ENCODE results near the gene PCDH1. TPM values are rescaled to one million over a fixed set of nuclear protein-coding genes. Genes with fewer than 3 reads are reported as not detected.

PCDH1 gene
- total RNA-seq, 4 donors from 2014 or later, result 51.3 to 131 (median 67.9) TPM

GRCh38 chr5:141867139-141867538, 11.1 kb downstream of the PCDH1 start:
- DNase-seq, result no peak
- peaks cover 0 to 10% (median 0%) of the 10 kb centered on the region in 4 donors for H3K27me3 ChIP-seq
- no peak for TF ChIP-seq CTCF (IDR thresholded peaks at IDR 0.05)
- TF ChIP-seq POLR2A (IDR thresholded peaks at IDR 0.05), result no peak
- H3K4me1 ChIP-seq, result peaks cover 16 to 84% (median 17%) of the 10 kb centered on the region in 3 donors
- H3K36me3 ChIP-seq, result peaks cover 0 to 64% (median 0%) of the 10 kb centered on the region in 3 donors
- 80 to 87% methylated on average over 5 of the region's 5 CpGs for WGBS, 2 donors
- intact Hi-C loops (cut with DNase I), result no loop called here
- no peaks in the 10 kb centered on the region for H3K9me3 ChIP-seq
- H3K27ac ChIP-seq, result peak overlapping the region in 2 of 4 donors; percentile 75 to 88
- no peak overlapping the region for H3K4me3 ChIP-seq

- Histone ChIP-seq H3K27ac (peak overlapping the region; percentile 64 to 88 (median 78)), H3K9me3 (no peaks in the 10 kb centered on the region), H3K4me1 (peaks cover 10 to 73% (median 17%) of the 10 kb centered on the region in 3 donors), H3K36me3 (peaks cover 0 to 72% (median 0%) of the 10 kb centered on the region in 3 donors), H3K4me3 (no peak overlapping the region), H3K27me3 (peaks cover 0 to 6% (median 0%) of the 10 kb centered on the region in 4 donors)
- TF ChIP-seq POLR2A (IDR thresholded peaks at IDR 0.05), result peak in 1 of 4 donors; percentile 61
- TF ChIP-seq CTCF (IDR thresholded peaks at IDR 0.05), result peak in 1 of 6 experiments; percentile 12
- DNase-seq, result no peak
- 65 to 82% methylated on average over 10 of the region's 13 CpGs for WGBS, 2 donors
- intact Hi-C loops (cut with DNase I), result no loop called here
These were observed 12.1 kb downstream of the PCDH1 start for GRCh38 chr5:141866096-141866495.

GRCh38 chr5:141865406-141865805, 12.8 kb downstream of the PCDH1 start:
- H3K27ac ChIP-seq, result peak overlapping the region in 3 of 4 donors; percentile 7 to 88 (median 75)
- WGBS, 2 donors, result 58 to 100% methylated on average over 1 to 2 of the region's 2 CpGs

GRCh38 chr5:141864371-141865370, 13.5 kb downstream of the PCDH1 start:
- peak overlapping the region in 2 of 4 donors; percentile 7 to 75 for H3K27ac ChIP-seq
- H3K36me3 ChIP-seq, result peaks cover 0 to 72% (median 0%) of the 10 kb centered on the region in 3 donors
- TF ChIP-seq POLR2A (IDR thresholded peaks at IDR 0.05) (no peak), CTCF (IDR thresholded peaks at IDR 0.05) (no peak)
- no peaks in the 10 kb centered on the region for H3K9me3 ChIP-seq
- peaks cover 4 to 59% (median 8%) of the 10 kb centered on the region in 3 donors for H3K4me1 ChIP-seq
- intact Hi-C loops (cut with DNase I), result no loop called here
- no peaks in the 10 kb centered on the region for H3K27me3 ChIP-seq
- DNase-seq, result no peak
- H3K4me3 ChIP-seq, result no peak overlapping the region
- WGBS, 2 donors, result 80 to 89% methylated on average over 6 to 18 of the region's 24 CpGs

More at GRCh38 chr5:141865406-141865805, 12.8 kb downstream of the PCDH1 start:
- peaks cover 0 to 72% (median 0%) of the 10 kb centered on the region in 3 donors for H3K36me3 ChIP-seq
- TF ChIP-seq CTCF (IDR thresholded peaks at IDR 0.05) (no peak), POLR2A (IDR thresholded peaks at IDR 0.05) (no peak)
- H3K27me3 ChIP-seq, result no peaks in the 10 kb centered on the region
- intact Hi-C loops (cut with DNase I), result no loop called here
- H3K9me3 ChIP-seq, result no peaks in the 10 kb centered on the region
- DNase-seq, result no peak
- peaks cover 10 to 66% (median 16%) of the 10 kb centered on the region in 3 donors for H3K4me1 ChIP-seq
- H3K4me3 ChIP-seq, result no peak overlapping the region
